OCI-LY7 (cell line): ENCODE measurements around the gene RBBP7. TPM values are rescaled to one million over a fixed set of nuclear protein-coding genes. Genes with fewer than 3 reads are reported as not detected.

Experiments
- BruUV-seq: library from RNA; stranded (reverse); fragments of 400-500 nt; replicated peaks from 2 replicates; lab custom pipeline; 2021; lab: Mats Ljungman, UMichigan
- CTCF ChIA-PET: fragments of 300-600 bp; sonication (Branson Sonifier 250); formaldehyde crosslinking; loops from one replicate; lab custom pipeline; 2022; ENCODE audit warnings: antibody characterized with exemption; ENCODE audit not compliant: unreplicated experiment; lab: Charles Lee
- POLR2A ChIA-PET: fragments of 300-600 bp; sonication (Branson Sonifier 250); formaldehyde crosslinking; loops from one replicate; lab custom pipeline; 2022; ENCODE audit warnings: antibody characterized with exemption; lab: Charles Lee
- DNase-seq: peaks from one replicate; pipeline ENCODE4 v3.0.0-alpha.2; 2015; ENCODE audit warnings: low spot score
- H2AFZ ChIP-seq: fragments of 200-600 bp; sonication (generic), shearing (Covaris generic); 2 replicates; pipeline ENCODE4 v1.6.1; 2014; ENCODE audit warnings: mild to moderate bottlenecking, antibody characterized with exemption, low read length, moderate library complexity
- H3K27ac ChIP-seq: fragments of 200-600 bp; sonication (generic); 2 replicates; pipeline ENCODE4 v1.5.1; 2014; ENCODE audit warnings: mixed run types, low read depth, mild to moderate bottlenecking, moderate library complexity, low read length, inconsistent platforms; ENCODE audit not compliant: poor library complexity, severe bottlenecking
- H3K36me3 ChIP-seq: fragments of 200-600 bp; sonication (generic); 2 replicates; pipeline ENCODE4 v1.6.1; 2014; ENCODE audit warnings: mild to moderate bottlenecking, antibody characterized with exemption, low read length, moderate library complexity, mixed read lengths; ENCODE audit not compliant: insufficient read depth
- H3K4me1 ChIP-seq: fragments of 200-600 bp; sonication (generic); 2 replicates; pipeline ENCODE4 v1.5.1; 2014; ENCODE audit warnings: mild to moderate bottlenecking, low read length; ENCODE audit not compliant: insufficient read depth, poor library complexity, severe bottlenecking
- H3K4me2 ChIP-seq: fragments of 200-600 bp; sonication (generic); 2 replicates; pipeline ENCODE4 v1.6.1; 2014; ENCODE audit warnings: mild to moderate bottlenecking, low read length
- H3K4me3 ChIP-seq: fragments of 200-600 bp; sonication (generic); 2 replicates; pipeline ENCODE4 v1.5.1; 2014; ENCODE audit warnings: mild to moderate bottlenecking, low read depth, low read length; ENCODE audit not compliant: poor library complexity, severe bottlenecking
- H3K79me2 ChIP-seq: fragments of 200-600 bp; sonication (generic); 2 replicates; pipeline ENCODE4 v1.6.1; 2016; ENCODE audit warnings: low read depth, mild to moderate bottlenecking, low read length, moderate library complexity, mixed read lengths; ENCODE audit not compliant: insufficient read depth
- H3K9me2 ChIP-seq: fragments of 200-600 bp; sonication (generic); 2 replicates; pipeline ENCODE4 v1.6.1; 2016; ENCODE audit warnings: mild to moderate bottlenecking, low read length, mixed read lengths; ENCODE audit not compliant: insufficient read depth
- H3K9me3 ChIP-seq: fragments of 200-600 bp; sonication (generic); 2 replicates; pipeline ENCODE4 v1.6.1; 2014; ENCODE audit warnings: mild to moderate bottlenecking, mixed run types, low read length, mixed read lengths
- H4K20me1 ChIP-seq: fragments of 200-600 bp; sonication (generic); 2 replicates; pipeline ENCODE4 v1.6.1; 2014; ENCODE audit warnings: mild to moderate bottlenecking, antibody characterized with exemption, low read length, moderate library complexity, mixed read lengths; ENCODE audit not compliant: insufficient read depth
- EZH2phosphoT487 ChIP-seq: fragments of 200-600 bp; sonication (generic); IDR thresholded peaks from 2 replicates; pipeline ENCODE4 v1.6.1; 2018; ENCODE audit warnings: low read depth, borderline replicate concordance, mild to moderate bottlenecking, mixed run types, antibody characterized with exemption, low read length, moderate library complexity, mixed read lengths
- intact Hi-C: fragments of 100-400 bp; cut with micrococcal nuclease; formaldehyde crosslinking; loops from one replicate; pipeline ENCODE4 v1.10.0; 2022; ENCODE audit not compliant: unreplicated experiment
- total RNA-seq, 2 experiments: library from RNA; depleted of rRNA in 1 of 2; stranded (reverse); fragments of >200 nt in 1 of 2; shearing (Covaris generic) in 1 of 2; gene quantifications; 2 replicates each; pipeline ENCODE4 v1.2.3, GENCODE V29; 2014 to 2022
- TF ChIP-seq, protein P1 (sequence below): fragments of 200-600 bp; sonication (generic); conservative IDR thresholded peaks from 2 replicates; pipeline ENCODE4 v1.5.1; 2014; ENCODE audit warnings: mild to moderate bottlenecking, antibody characterized with exemption, low read length, moderate library complexity, mixed read lengths

The RBBP7 gene
- total RNA-seq, 2 experiments from 2014 or later = 161 to 251 TPM

DNA sequence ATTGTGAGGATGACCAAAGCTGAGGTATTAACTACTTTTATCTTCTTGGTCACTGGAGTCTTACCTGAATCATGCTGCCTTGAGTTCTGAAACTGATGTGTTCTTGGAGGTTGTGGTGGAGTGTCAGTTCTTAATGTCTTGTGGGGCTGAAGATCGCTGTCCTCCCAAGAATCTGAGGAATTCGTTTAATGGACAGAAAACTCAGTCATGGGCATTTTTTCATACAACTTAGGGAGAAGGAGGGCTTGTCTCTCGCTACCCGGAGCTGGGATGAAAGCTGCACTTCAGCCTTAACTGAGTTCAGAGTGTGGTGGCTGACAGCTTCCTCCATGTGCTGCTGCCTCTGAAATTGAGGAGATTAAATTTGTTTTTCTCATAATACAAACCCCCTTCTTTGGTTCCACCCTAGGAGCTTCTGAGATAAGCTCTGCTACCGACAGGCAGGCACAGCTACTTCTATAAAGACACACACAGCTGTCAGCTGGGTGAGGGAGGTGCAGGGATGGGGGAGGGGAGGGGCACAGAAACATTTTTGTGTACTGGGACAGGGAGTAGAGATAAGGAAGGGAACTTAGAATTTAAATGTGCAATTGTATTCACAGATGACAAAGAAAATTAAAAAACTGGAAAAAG, 30.8 kb downstream of the RBBP7 start:
- TF ChIP-seq EZH2phosphoT487 = no peak
- TF ChIP-seq, protein P1, sequence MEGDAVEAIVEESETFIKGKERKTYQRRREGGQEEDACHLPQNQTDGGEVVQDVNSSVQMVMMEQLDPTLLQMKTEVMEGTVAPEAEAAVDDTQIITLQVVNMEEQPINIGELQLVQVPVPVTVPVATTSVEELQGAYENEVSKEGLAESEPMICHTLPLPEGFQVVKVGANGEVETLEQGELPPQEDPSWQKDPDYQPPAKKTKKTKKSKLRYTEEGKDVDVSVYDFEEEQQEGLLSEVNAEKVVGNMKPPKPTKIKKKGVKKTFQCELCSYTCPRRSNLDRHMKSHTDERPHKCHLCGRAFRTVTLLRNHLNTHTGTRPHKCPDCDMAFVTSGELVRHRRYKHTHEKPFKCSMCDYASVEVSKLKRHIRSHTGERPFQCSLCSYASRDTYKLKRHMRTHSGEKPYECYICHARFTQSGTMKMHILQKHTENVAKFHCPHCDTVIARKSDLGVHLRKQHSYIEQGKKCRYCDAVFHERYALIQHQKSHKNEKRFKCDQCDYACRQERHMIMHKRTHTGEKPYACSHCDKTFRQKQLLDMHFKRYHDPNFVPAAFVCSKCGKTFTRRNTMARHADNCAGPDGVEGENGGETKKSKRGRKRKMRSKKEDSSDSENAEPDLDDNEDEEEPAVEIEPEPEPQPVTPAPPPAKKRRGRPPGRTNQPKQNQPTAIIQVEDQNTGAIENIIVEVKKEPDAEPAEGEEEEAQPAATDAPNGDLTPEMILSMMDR = no peak
- H3K4me1 ChIP-seq = no peaks in the 10 kb centered on the region
- no peaks in the 10 kb centered on the region for H4K20me1 ChIP-seq
- H3K4me2 ChIP-seq = no peak overlapping the region
- ChIA-PET POLR2A (interaction anchor here (0.5 to 0.9 kb wide), 3 partner anchors 18 to 181 kb away, joined by 3 to 8 read pairs (median 3); no protein-coding TSS in a partner anchor), CTCF (no interaction called here)
- no TSS peak for BruUV-seq
- no peak overlapping the region for H3K4me3 ChIP-seq
- intact Hi-C loops = no loop called here
- no peak for DNase-seq
- no peak overlapping the region for H3K27ac ChIP-seq
- no peak overlapping the region for H2AFZ ChIP-seq
- peaks cover 96% of the 10 kb centered on the region for H3K36me3 ChIP-seq
- H3K9me3 ChIP-seq = no peaks in the 10 kb centered on the region
- H3K9me2 ChIP-seq = no peaks in the 10 kb centered on the region
- no peaks in the 10 kb centered on the region for H3K79me2 ChIP-seq

DNA sequence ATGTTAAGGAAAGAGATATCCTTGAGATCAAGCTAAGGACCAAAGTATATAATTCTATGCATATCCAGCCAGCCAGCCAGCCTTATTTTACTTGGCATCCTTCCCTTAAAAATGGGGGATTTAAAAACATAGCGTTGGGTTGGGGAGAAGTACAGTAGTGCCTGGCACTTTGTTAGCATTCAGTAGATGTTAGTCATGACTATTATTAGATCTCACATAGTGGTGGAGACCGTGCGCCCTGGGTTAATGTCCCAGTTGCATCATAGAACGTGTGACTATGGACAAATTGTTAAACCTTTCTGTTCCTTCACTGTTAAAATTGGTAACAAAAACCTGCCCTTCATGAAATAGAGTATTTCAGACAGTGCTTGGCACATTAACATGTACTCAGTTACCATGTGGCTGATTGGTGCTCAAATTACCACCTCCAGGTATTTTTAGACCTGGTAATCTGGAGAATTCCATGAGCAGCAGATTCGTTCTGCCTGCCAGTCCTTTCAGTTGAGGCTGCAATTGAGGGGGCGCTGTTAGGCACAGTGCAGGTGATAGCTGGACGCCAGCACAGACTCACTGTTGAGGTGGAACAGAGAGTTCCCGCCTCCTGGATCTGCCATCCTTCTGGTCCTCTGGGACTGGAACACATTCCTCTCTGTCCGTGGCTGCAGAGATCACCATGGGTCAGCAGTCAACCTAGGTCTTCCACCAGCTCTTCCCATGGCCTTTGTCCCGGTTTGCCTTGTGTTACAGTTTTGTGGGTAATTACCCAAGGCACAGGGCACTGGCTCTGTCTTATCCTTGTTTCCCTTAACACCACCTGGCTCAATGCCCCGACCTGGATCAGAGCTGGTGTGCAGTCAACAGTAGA, 31.7 kb downstream of the RBBP7 start:
- intact Hi-C loops = no loop called here
- DNase-seq = no peak
- no peaks in the 10 kb centered on the region for H3K9me3 ChIP-seq
- H3K79me2 ChIP-seq = no peaks in the 10 kb centered on the region
- H4K20me1 ChIP-seq = no peaks in the 10 kb centered on the region
- peaks cover 96% of the 10 kb centered on the region for H3K36me3 ChIP-seq
- no peaks in the 10 kb centered on the region for H3K9me2 ChIP-seq
- no peak overlapping the region for H3K27ac ChIP-seq
- TF ChIP-seq, protein P1 = no peak
- TF ChIP-seq EZH2phosphoT487 = no peak
- ChIA-PET POLR2A (interaction anchor here (0.6 to 0.9 kb wide), 4 partner anchors 19 to 994 kb away, joined by 3 to 8 read pairs (median 3); no protein-coding TSS in a partner anchor), CTCF (no interaction called here)
- no peak overlapping the region for H2AFZ ChIP-seq
- H3K4me2 ChIP-seq = no peak overlapping the region
- H3K4me3 ChIP-seq = no peak overlapping the region
- no peaks in the 10 kb centered on the region for H3K4me1 ChIP-seq
- BruUV-seq = no TSS peak
